ENCODE measurements around the gene ADGRD1.

DNA sequence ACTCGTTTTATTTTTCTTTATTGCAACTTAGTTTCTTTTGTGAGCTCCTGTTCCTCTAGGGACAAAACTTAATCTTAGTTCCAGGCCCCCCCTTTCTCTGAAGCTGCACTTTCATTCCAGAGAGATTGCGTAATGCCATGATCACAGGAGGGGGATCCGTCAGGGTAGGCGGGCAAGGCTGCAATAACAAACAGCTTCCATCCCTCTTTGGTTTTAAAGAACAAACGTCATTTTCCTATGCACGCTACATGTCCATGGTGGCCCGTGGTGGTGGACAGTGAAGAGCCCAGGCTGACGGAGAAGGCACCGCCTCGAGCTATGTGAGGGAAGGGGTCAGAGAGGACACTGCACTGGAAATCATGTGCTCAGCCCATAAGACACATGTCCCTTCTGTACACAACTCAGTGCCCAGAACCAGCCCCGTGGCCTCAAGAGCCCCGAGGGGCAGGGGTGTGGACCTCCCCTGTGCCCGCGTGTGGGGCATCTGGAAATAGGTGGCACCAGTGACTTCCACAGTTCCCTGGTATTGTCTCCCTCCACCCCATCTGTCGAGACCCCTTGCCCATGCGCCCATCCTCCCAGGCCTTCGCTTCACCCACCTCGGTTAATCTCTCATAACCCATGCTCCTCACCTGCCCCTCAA lies 161.4 kb downstream of the ADGRD1 start:
- TF ChIP-seq, protein P1, sequence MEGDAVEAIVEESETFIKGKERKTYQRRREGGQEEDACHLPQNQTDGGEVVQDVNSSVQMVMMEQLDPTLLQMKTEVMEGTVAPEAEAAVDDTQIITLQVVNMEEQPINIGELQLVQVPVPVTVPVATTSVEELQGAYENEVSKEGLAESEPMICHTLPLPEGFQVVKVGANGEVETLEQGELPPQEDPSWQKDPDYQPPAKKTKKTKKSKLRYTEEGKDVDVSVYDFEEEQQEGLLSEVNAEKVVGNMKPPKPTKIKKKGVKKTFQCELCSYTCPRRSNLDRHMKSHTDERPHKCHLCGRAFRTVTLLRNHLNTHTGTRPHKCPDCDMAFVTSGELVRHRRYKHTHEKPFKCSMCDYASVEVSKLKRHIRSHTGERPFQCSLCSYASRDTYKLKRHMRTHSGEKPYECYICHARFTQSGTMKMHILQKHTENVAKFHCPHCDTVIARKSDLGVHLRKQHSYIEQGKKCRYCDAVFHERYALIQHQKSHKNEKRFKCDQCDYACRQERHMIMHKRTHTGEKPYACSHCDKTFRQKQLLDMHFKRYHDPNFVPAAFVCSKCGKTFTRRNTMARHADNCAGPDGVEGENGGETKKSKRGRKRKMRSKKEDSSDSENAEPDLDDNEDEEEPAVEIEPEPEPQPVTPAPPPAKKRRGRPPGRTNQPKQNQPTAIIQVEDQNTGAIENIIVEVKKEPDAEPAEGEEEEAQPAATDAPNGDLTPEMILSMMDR (IDR thresholded peaks at IDR 0.05; ENCODE audit: low read length): no peak
- TF ChIP-seq EZH2 (IDR thresholded peaks at IDR 0.05; ENCODE audit: borderline replicate concordance, low read length): no peak

All from OCI-LY1 (cell line).